DND-41 (cell line): ENCODE results near the gene ELOVL7.
"Not testable (repeated sequence)": the region's sequence is repeated elsewhere in the genome, so short reads cannot be mapped to it uniquely, and the experiment has no call there.

Experiments
- ATAC-seq: fragments of 200-7000 bp; cut with Tn5 transposase; 3 replicates; pipeline ENCODE4 v1.9.1; 2021; ENCODE audit warnings: low read depth; ENCODE audit not compliant: insufficient read depth
- DNase-seq: peaks from one replicate; pipeline ENCODE4 v3.0.0-alpha.2; 2020
- H2AFZ ChIP-seq: 2 replicates; pipeline ENCODE4 v1.6.0; 2012; ENCODE audit warnings: low read depth, low read length
- H3K27ac ChIP-seq: 2 replicates; pipeline ENCODE4 v1.5.1; 2012; ENCODE audit warnings: low read length, inconsistent platforms
- H3K27me3 ChIP-seq: fragments of 200-600 bp; sonication (generic); 2 replicates; pipeline ENCODE4 v1.6.0; 2012; ENCODE audit warnings: low read length, mild to moderate bottlenecking, inconsistent platforms; ENCODE audit not compliant: insufficient read depth, poor library complexity
- H3K36me3 ChIP-seq: 2 replicates; pipeline ENCODE4 v1.5.1; 2012; ENCODE audit warnings: low read length, inconsistent platforms; ENCODE audit not compliant: insufficient read depth
- H3K4me1 ChIP-seq: 2 replicates; pipeline ENCODE4 v1.5.1; 2012; ENCODE audit warnings: mild to moderate bottlenecking, low read length; ENCODE audit not compliant: insufficient read depth
- H3K4me2 ChIP-seq: 2 replicates; pipeline ENCODE4 v1.6.0; 2012; ENCODE audit warnings: mild to moderate bottlenecking, moderate library complexity, low read length, inconsistent platforms; ENCODE audit not compliant: insufficient read depth
- H3K4me3 ChIP-seq, 2 experiments: fragments of 200-600 bp in 1 of 2; shearing (Covaris generic) in 1 of 2; 2 replicates each; pipeline ENCODE4 v1.5.1; 2012 to 2016; ENCODE audit warnings: inconsistent platforms in 2 of 2, low read length in 2 of 2, mild to moderate bottlenecking in 2 of 2, low read depth in 1 of 2, moderate library complexity in 1 of 2
- H3K79me2 ChIP-seq: 2 replicates; pipeline ENCODE4 v1.6.0; 2012; ENCODE audit warnings: low read length, inconsistent platforms; ENCODE audit not compliant: insufficient read depth
- H3K9ac ChIP-seq: 2 replicates; pipeline ENCODE4 v1.6.0; 2012; ENCODE audit warnings: low read depth, mild to moderate bottlenecking, inconsistent platforms, low read length, moderate library complexity
- H3K9me3 ChIP-seq: 2 replicates; pipeline ENCODE4 v1.5.1; 2012; ENCODE audit warnings: low read length, moderate library complexity, mild to moderate bottlenecking, inconsistent platforms; ENCODE audit not compliant: insufficient read depth, severe bottlenecking
- H4K20me1 ChIP-seq: 2 replicates; pipeline ENCODE4 v1.6.0; 2012; ENCODE audit warnings: low read length; ENCODE audit not compliant: insufficient read depth
- CTCF ChIP-seq: IDR thresholded peaks from 2 replicates; pipeline ENCODE4 v1.5.1; 2012; ENCODE audit warnings: borderline replicate concordance, low read length, moderate library complexity, mild to moderate bottlenecking; ENCODE audit not compliant: poor library complexity, severe bottlenecking; ENCODE audit errors: extremely low read depth
- EZH2 ChIP-seq: IDR thresholded peaks from 3 replicates; pipeline ENCODE4 v1.6.1; 2012; ENCODE audit warnings: borderline replicate concordance, low read depth, mild to moderate bottlenecking, moderate library complexity, low read length, inconsistent platforms; ENCODE audit not compliant: severe bottlenecking

The ELOVL7 gene

GRCh38 chr5:60718166-60718892 is 125.7 kb downstream of the ELOVL7 start:
- no peaks in the 10 kb centered on the region for H4K20me1 ChIP-seq
- no peaks in the 10 kb centered on the region for H3K9me3 ChIP-seq
- H3K4me2 ChIP-seq: no peak overlapping the region
- DNase-seq (no peak), ATAC-seq (no peak)
- H3K36me3 ChIP-seq: no peaks in the 10 kb centered on the region
- no peaks in the 10 kb centered on the region for H3K4me1 ChIP-seq
- H3K27me3 ChIP-seq: no peaks in the 10 kb centered on the region
- no peak overlapping the region for H2AFZ ChIP-seq
- TF ChIP-seq CTCF (no peak), EZH2 (no peak)
- no peak overlapping the region for H3K27ac ChIP-seq
- no peak overlapping the region for H3K9ac ChIP-seq
- H3K4me3 ChIP-seq: no peak overlapping the region
- H3K79me2 ChIP-seq: no peaks in the 10 kb centered on the region

GRCh38 chr5:60715201-60715928 is 128.7 kb downstream of the ELOVL7 start:
- not testable (repeated sequence) for ATAC-seq, H3K4me2 ChIP-seq, H3K79me2 ChIP-seq, DNase-seq, H3K4me3 ChIP-seq, H4K20me1 ChIP-seq, H3K36me3 ChIP-seq, H3K27ac ChIP-seq, H3K27me3 ChIP-seq, H3K9ac ChIP-seq, H3K4me1 ChIP-seq, H2AFZ ChIP-seq, H3K9me3 ChIP-seq

- H3K27ac ChIP-seq: no peak overlapping the region
- no peaks in the 10 kb centered on the region for H3K9me3 ChIP-seq
- no peaks in the 10 kb centered on the region for H3K27me3 ChIP-seq
- H2AFZ ChIP-seq: no peak overlapping the region
- H3K4me1 ChIP-seq: no peaks in the 10 kb centered on the region
- H3K4me3 ChIP-seq: no peak overlapping the region
- DNase-seq (no peak), ATAC-seq (no peak)
- H3K4me2 ChIP-seq: no peak overlapping the region
- no peaks in the 10 kb centered on the region for H3K36me3 ChIP-seq
- H3K9ac ChIP-seq: no peak overlapping the region
- no peaks in the 10 kb centered on the region for H3K79me2 ChIP-seq
- TF ChIP-seq EZH2 (no peak), CTCF (no peak)
- H4K20me1 ChIP-seq: no peaks in the 10 kb centered on the region
Measured at GRCh38 chr5:60712950-60713349, 131.1 kb downstream of the ELOVL7 start.

- H3K4me2 ChIP-seq, H4K20me1 ChIP-seq, ATAC-seq, H3K27me3 ChIP-seq, H3K79me2 ChIP-seq, H3K4me1 ChIP-seq, H3K9ac ChIP-seq, DNase-seq, H3K4me3 ChIP-seq, H2AFZ ChIP-seq, H3K9me3 ChIP-seq, H3K36me3 ChIP-seq, H3K27ac ChIP-seq: not testable (repeated sequence)
Measured at GRCh38 chr5:60711892-60712291, 132.2 kb downstream of the ELOVL7 start.
